Stimulated activated CD8-positive, alpha-beta memory T cell treated with anti-CD3 and anti-CD28 coated beads, Interleukin-2, amount 100 ng/mL, for 1 hour (primary cell): ENCODE data around the gene HMOX2.

Experiments used
- DNase-seq, 2 donors: peaks; one replicate each; pipeline ENCODE4 v3.0.0-alpha.2; 2020; ENCODE audit warnings: low read depth in 2 of 2

Gene HMOX2

GRCh38 chr16:4523686-4524085, 47.5 kb downstream of the HMOX2 start:
- no peak for DNase-seq

- no peak for DNase-seq
These were observed 48.4 kb downstream of the HMOX2 start for GRCh38 chr16:4524571-4524970.

GRCh38 chr16:4525069-4525468, 48.9 kb downstream of the HMOX2 start:
- no peak for DNase-seq

GRCh38 chr16:4525634-4526277, 49.6 kb downstream of the HMOX2 start:
- DNase-seq = no peak

- no peak for DNase-seq
These were observed 53.2 kb downstream of the HMOX2 start for GRCh38 chr16:4529085-4530060.

- DNase-seq = no peak
These were observed 55.6 kb downstream of the HMOX2 start for GRCh38 chr16:4531811-4532210.

- DNase-seq = no peak
These were observed 56.0 kb downstream of the HMOX2 start for GRCh38 chr16:4532238-4532637.

- DNase-seq = no peak
These were observed 57.3 kb downstream of the HMOX2 start for GRCh38 chr16:4533490-4533889.

GRCh38 chr16:4534151-4534790, 58.1 kb downstream of the HMOX2 start:
- DNase-seq = no peak

GRCh38 chr16:4535627-4536108, 59.5 kb downstream of the HMOX2 start:
- no peak for DNase-seq

GRCh38 chr16:4536391-4537106, 60.4 kb downstream of the HMOX2 start:
- no peak for DNase-seq

- no peak for DNase-seq
These were observed 61.5 kb downstream of the HMOX2 start for GRCh38 chr16:4537376-4538343.

- DNase-seq = peak; percentile 91 to 93
These were observed 62.4 kb downstream of the HMOX2 start, which contains the start of gene CDIP1 for GRCh38 chr16:4538350-4539235. Gene CDIP1 (minus strand): TSS chr16:4538773. CDS start chr16:4514130, 24,643 bp downstream.

- DNase-seq = no peak
These were observed 63.6 kb downstream of the HMOX2 start for GRCh38 chr16:4539716-4540284.

GRCh38 chr16:4544473-4544872, 68.3 kb downstream of the HMOX2 start:
- DNase-seq = no peak

GRCh38 chr16:4548124-4548523, 71.9 kb downstream of the HMOX2 start:
- DNase-seq = no peak

GRCh38 chr16:4550591-4550990, 74.4 kb downstream of the HMOX2 start:
- DNase-seq = no peak

GRCh38 chr16:4552541-4552940, 76.3 kb downstream of the HMOX2 start:
- no peak for DNase-seq

- no peak for DNase-seq
These were observed 79.9 kb downstream of the HMOX2 start, which contains the start of gene C16orf96 for GRCh38 chr16:4556112-4556511. Gene C16orf96 (plus strand): TSS chr16:4556340. CDS start chr16:4556490, 150 bp downstream.
